Breast epithelium (tissue), 3 donors: ENCODE measurements around the gene GRIN2B.

ENCODE experiments used
- CTCF ChIP-seq, 3 donors: fragments of 450-650 bp; IDR thresholded peaks; one replicate each; pipeline ENCODE4 v1.5.1; 2016 to 2017; ENCODE audit warnings: antibody characterized with exemption in 3 of 3, mild to moderate bottlenecking in 3 of 3, moderate library complexity in 3 of 3
- POLR2A ChIP-seq: fragments of 450-650 bp; IDR thresholded peaks from one replicate; pipeline ENCODE4 v1.6.1; 2016; ENCODE audit warnings: antibody characterized with exemption, mild to moderate bottlenecking, moderate library complexity

GRCh38 chr12:13962699-13963098, 18.7 kb downstream of the GRIN2B start:
- TF ChIP-seq CTCF (IDR thresholded peaks at IDR 0.05) (no peak), POLR2A (no peak)
